ENCODE measurements around the gene C6orf132. TPM values are rescaled to one million over a fixed set of nuclear protein-coding genes. Genes with fewer than 3 reads are reported as not detected.

Gene C6orf132
- total and polyA plus RNA-seq, 7 donors, result 0.08 to 0.34 (median 0.13) TPM

GRCh38 chr6:42135722-42136121 lies 6.7 kb downstream of the C6orf132 start:
- Histone ChIP-seq H3K9me3 (no peaks in the 10 kb centered on the region), H3K4me1 (no peaks in the 10 kb centered on the region), H3K36me3 (ENCODE audit: insufficient read depth in 1 of 2, low read depth in 1 of 2) (no peaks in the 10 kb centered on the region), H3K27me3 (ENCODE audit: insufficient read depth in 3 of 3, low read length in 2 of 3) (peaks cover 0 to 7% (median 0%) of the 10 kb centered on the region in 3 donors), H3K4me3 (no peak overlapping the region), H3K27ac (no peak overlapping the region)
- ATAC-seq (no peak), DNase-seq (no peak)
- TF ChIP-seq, protein P1, sequence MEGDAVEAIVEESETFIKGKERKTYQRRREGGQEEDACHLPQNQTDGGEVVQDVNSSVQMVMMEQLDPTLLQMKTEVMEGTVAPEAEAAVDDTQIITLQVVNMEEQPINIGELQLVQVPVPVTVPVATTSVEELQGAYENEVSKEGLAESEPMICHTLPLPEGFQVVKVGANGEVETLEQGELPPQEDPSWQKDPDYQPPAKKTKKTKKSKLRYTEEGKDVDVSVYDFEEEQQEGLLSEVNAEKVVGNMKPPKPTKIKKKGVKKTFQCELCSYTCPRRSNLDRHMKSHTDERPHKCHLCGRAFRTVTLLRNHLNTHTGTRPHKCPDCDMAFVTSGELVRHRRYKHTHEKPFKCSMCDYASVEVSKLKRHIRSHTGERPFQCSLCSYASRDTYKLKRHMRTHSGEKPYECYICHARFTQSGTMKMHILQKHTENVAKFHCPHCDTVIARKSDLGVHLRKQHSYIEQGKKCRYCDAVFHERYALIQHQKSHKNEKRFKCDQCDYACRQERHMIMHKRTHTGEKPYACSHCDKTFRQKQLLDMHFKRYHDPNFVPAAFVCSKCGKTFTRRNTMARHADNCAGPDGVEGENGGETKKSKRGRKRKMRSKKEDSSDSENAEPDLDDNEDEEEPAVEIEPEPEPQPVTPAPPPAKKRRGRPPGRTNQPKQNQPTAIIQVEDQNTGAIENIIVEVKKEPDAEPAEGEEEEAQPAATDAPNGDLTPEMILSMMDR (IDR thresholded peaks at IDR 0.05), result no peak
- 77 to 82% (median 77%) methylated on average over 2 of the region's 2 CpGs for WGBS, 3 donors
- intact Hi-C loops (cut with DNase I), result no loop called here

- Histone ChIP-seq H3K36me3 (ENCODE audit: insufficient read depth in 1 of 2, low read depth in 1 of 2) (no peaks in the 10 kb centered on the region), H3K4me1 (no peaks in the 10 kb centered on the region), H3K4me3 (no peak overlapping the region), H3K27me3 (ENCODE audit: insufficient read depth in 3 of 3, low read length in 2 of 3) (peaks cover 0 to 3% (median 0%) of the 10 kb centered on the region in 3 donors), H3K9me3 (no peaks in the 10 kb centered on the region), H3K27ac (no peak overlapping the region)
- intact Hi-C loops (cut with DNase I), result no loop called here
- DNase-seq, result no peak
- WGBS, 3 donors, result 77 to 79% (median 79%) methylated on average over 11 to 12 of the region's 12 CpGs
- TF ChIP-seq, protein P1 (IDR thresholded peaks at IDR 0.05), result no peak
- no peak for ATAC-seq
Measured at GRCh38 chr6:42135161-42135560, 7.3 kb downstream of the C6orf132 start.

DNA sequence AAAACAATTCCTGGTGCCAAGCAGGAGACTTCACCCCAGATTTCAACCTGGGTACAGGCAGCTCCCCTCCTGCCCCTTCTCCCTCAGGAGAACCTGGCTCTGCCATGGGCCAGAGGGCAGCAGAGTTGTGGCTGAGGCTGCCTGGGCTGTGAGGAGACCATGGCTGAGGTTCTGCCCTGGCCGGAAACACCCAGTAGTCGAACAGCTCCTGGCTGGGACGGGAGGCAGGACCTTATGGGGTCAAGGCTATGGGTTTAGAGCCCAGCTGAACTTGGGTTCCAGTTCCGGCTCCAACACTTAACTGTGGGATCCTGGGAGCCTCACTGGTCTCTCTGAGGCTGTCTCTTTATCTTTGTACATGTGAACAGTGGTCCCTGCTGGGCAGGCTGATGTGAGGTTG lies 8.5 kb downstream of the C6orf132 start:
- no peak for ATAC-seq
- intact Hi-C loops (cut with DNase I), result no loop called here
- WGBS, 3 donors, result 84 to 90% (median 90%) methylated on average over 4 of the region's 4 CpGs
- no peak for DNase-seq
- Histone ChIP-seq H3K36me3 (ENCODE audit: insufficient read depth in 1 of 2, low read depth in 1 of 2) (no peaks in the 10 kb centered on the region), H3K4me1 (no peaks in the 10 kb centered on the region), H3K27me3 (ENCODE audit: insufficient read depth in 3 of 3, low read length in 2 of 3) (peaks cover 0 to 3% (median 0%) of the 10 kb centered on the region in 3 donors), H3K27ac (no peak overlapping the region), H3K9me3 (no peaks in the 10 kb centered on the region), H3K4me3 (no peak overlapping the region)
- TF ChIP-seq, protein P1 (IDR thresholded peaks at IDR 0.05), result no peak

DNA sequence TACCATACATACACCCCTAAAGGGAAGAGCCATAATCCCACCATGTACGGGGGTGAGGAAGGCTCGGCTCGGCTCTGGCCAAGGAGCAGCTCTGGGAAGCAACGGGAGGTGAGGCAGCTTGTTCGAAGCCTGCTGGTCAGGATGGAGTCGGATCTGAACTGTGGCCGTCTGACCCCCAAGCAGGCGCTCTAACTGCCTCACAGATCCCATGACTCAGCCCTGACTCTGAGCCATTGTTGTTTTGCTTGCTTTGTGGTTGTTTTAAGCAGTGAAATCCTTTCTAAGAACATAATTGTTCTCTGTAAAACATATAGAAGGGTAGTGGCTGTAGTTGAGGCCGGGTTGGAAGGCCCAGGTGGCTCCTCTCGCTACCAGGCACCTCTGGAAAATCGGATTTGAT lies 10.9 kb downstream of the C6orf132 start:
- intact Hi-C loops (cut with DNase I), result no loop called here
- no peak for ATAC-seq
- Histone ChIP-seq H3K4me1 (no peaks in the 10 kb centered on the region), H3K4me3 (no peak overlapping the region), H3K36me3 (ENCODE audit: insufficient read depth in 1 of 2, low read depth in 1 of 2) (no peaks in the 10 kb centered on the region), H3K27me3 (ENCODE audit: insufficient read depth in 3 of 3, low read length in 2 of 3) (peaks cover 0 to 3% (median 0%) of the 10 kb centered on the region in 3 donors), H3K9me3 (no peaks in the 10 kb centered on the region), H3K27ac (no peak overlapping the region)
- WGBS, 3 donors, result 81 to 88% (median 82%) methylated on average over 11 of the region's 11 CpGs
- TF ChIP-seq, protein P1 (IDR thresholded peaks at IDR 0.05), result no peak
- no peak for DNase-seq

- ATAC-seq (no peak), DNase-seq (no peak)
- H3K4me1 ChIP-seq, result no peaks in the 10 kb centered on the region
- H3K27ac ChIP-seq, result no peak overlapping the region
- 78 to 93% (median 91%) methylated on average over 2 of the region's 2 CpGs for WGBS, 3 donors
- peaks cover 0 to 3% (median 0%) of the 10 kb centered on the region in 3 donors for H3K27me3 ChIP-seq (ENCODE audit: insufficient read depth in 3 of 3, low read length in 2 of 3)
- no peaks in the 10 kb centered on the region for H3K9me3 ChIP-seq
- H3K4me3 ChIP-seq, result no peak overlapping the region
- TF ChIP-seq, protein P1 (IDR thresholded peaks at IDR 0.05), result no peak
- intact Hi-C loops (cut with DNase I), result no loop called here
- H3K36me3 ChIP-seq (ENCODE audit: insufficient read depth in 1 of 2, low read depth in 1 of 2), result no peaks in the 10 kb centered on the region
Measured at GRCh38 chr6:42129360-42129676, 13.1 kb downstream of the C6orf132 start.

All from psoas muscle (tissue), 8 donors.